Fibroblast of lung (primary cell): Measurements from ENCODE around the gene PDCD4. TPM values are rescaled to one million over a fixed set of nuclear protein-coding genes. Genes with fewer than 3 reads are reported as not detected.
A peak's percentile ranks its signal among the peaks of the same experiment; 100 is the strongest.

Experiments
- DNase-seq, 2 donors: peaks; one replicate each; pipeline versions ENCODE4 v3.0.0 to v3.0.0-alpha.2; 2010; ENCODE audit warnings: low read depth in 2 of 2
- H2AFZ ChIP-seq: 2 replicates; pipeline ENCODE4 v1.5.1; 2012; ENCODE audit warnings: low read length, control low read depth, inconsistent platforms
- H3K27ac ChIP-seq: 2 replicates; pipeline ENCODE4 v1.5.1; 2011; ENCODE audit warnings: low read length, control low read depth; ENCODE audit not compliant: insufficient read depth
- H3K27me3 ChIP-seq: 2 replicates; pipeline ENCODE4 v1.5.1; 2011; ENCODE audit warnings: mild to moderate bottlenecking, low read length; ENCODE audit not compliant: control insufficient read depth, insufficient read depth
- H3K36me3 ChIP-seq: 2 replicates; pipeline ENCODE4 v1.5.1; 2011; ENCODE audit warnings: low read length; ENCODE audit not compliant: control insufficient read depth, insufficient read depth
- H3K4me1 ChIP-seq: 2 replicates; pipeline ENCODE4 v1.5.1; 2011; ENCODE audit warnings: low read length; ENCODE audit not compliant: control insufficient read depth, insufficient read depth; ENCODE audit errors: extremely low read depth
- H3K4me2 ChIP-seq: 2 replicates; pipeline ENCODE4 v1.5.1; 2011; ENCODE audit warnings: low read length, control low read depth; ENCODE audit not compliant: insufficient read depth; ENCODE audit errors: extremely low read depth
- H3K4me3 ChIP-seq, 4 experiments: fragments of 200-600 bp in 1 of 4; sonication (generic) in 1 of 4; replicated peaks in 1 of 4; 2 replicates each; pipeline ENCODE4 v1.5.1; 2011 to 2016; ENCODE audit warnings: low read length in 4 of 4, low read depth in 3 of 4, mild to moderate bottlenecking in 3 of 4, control low read depth in 2 of 4, inconsistent platforms in 1 of 4, mixed read lengths in 1 of 4; ENCODE audit not compliant: insufficient read depth in 1 of 4; ENCODE audit errors: control extremely low read depth in 1 of 4
- H3K79me2 ChIP-seq: 2 replicates; pipeline ENCODE4 v1.5.1; 2012; ENCODE audit warnings: mild to moderate bottlenecking, low read length, inconsistent platforms; ENCODE audit not compliant: control insufficient read depth, insufficient read depth
- H3K9ac ChIP-seq: 2 replicates; pipeline ENCODE4 v1.5.1; 2011; ENCODE audit warnings: mild to moderate bottlenecking, low read length, control low read depth; ENCODE audit not compliant: insufficient read depth
- H3K9me3 ChIP-seq: 2 replicates; pipeline ENCODE4 v1.5.1; 2012; ENCODE audit warnings: low read depth, low read length; ENCODE audit not compliant: control insufficient read depth, insufficient read depth
- H4K20me1 ChIP-seq: 2 replicates; pipeline ENCODE4 v1.5.1; 2011; ENCODE audit warnings: low read length; ENCODE audit not compliant: control insufficient read depth, insufficient read depth; ENCODE audit errors: extremely low read depth
- EZH2 ChIP-seq: IDR thresholded peaks from 2 replicates; pipeline ENCODE4 v1.5.1; 2012; ENCODE audit warnings: low read length, control low read depth, mild to moderate bottlenecking; ENCODE audit errors: missing control alignments
- polyA plus RNA-seq, 2 donors: library from polyadenylated mRNA; depleted of rRNA in 1 of 2; stranded (reverse) in 1 of 2; unstranded in 1 of 2; fragments of >200 nt; gene quantifications; 2 replicates each; pipeline ENCODE4 v1.2.1, GENCODE V29; 2011 to 2012; ENCODE audit warnings: missing spikeins in 1 of 2
- total RNA-seq: library from RNA; depleted of rRNA; stranded (reverse); fragments of >200 nt; gene quantifications from 2 replicates; pipeline ENCODE4 v1.2.1, GENCODE V29; 2014
- TF ChIP-seq, protein P1 (sequence below), 2 donors: IDR thresholded peaks in 1 of 2; conservative IDR thresholded peaks in 1 of 2; 1 replicate in 1 of 2; 2 replicates in 1 of 2; pipeline ENCODE4 v1.5.1; 2011 to 2012; ENCODE audit warnings: low read length in 2 of 2, control low read depth in 1 of 2, inconsistent platforms in 1 of 2, low read depth in 1 of 2, mild to moderate bottlenecking in 1 of 2

PDCD4 gene
- total and polyA plus RNA-seq, 2 donors (not counting 1 experiment from before 2014, with no cell fraction given): 54.6 to 83.7 TPM

DNA sequence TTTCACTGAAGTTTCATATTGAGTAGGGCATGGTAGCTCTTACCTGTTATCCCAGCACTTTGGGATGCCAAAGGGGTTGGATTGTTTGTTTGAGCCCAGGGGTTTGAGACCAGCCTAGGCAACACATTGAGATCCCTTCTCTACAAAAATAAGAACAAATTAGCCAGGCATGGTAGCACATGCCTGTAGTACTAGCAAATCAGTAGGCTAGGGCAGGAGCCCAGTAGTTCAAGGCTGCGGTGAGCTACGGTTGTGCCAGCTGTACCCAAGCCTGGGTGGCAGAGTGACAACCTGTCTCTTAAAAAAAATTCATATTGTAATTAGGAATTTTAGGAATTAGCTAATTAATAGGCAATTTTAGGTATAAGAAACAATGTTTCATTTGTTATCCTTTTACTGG, 29.3 kb downstream of the PDCD4 start:
- Histone ChIP-seq H3K4me1 (peaks cover 2% of the 10 kb centered on the region), H3K9ac (no peak overlapping the region), H4K20me1 (no peaks in the 10 kb centered on the region), H2AFZ (no peak overlapping the region), H3K27ac (no peak overlapping the region), H3K4me3 (no peak overlapping the region), H3K4me2 (no peak overlapping the region), H3K27me3 (no peaks in the 10 kb centered on the region), H3K36me3 (no peaks in the 10 kb centered on the region), H3K9me3 (no peaks in the 10 kb centered on the region), H3K79me2 (no peaks in the 10 kb centered on the region)
- TF ChIP-seq, protein P1, sequence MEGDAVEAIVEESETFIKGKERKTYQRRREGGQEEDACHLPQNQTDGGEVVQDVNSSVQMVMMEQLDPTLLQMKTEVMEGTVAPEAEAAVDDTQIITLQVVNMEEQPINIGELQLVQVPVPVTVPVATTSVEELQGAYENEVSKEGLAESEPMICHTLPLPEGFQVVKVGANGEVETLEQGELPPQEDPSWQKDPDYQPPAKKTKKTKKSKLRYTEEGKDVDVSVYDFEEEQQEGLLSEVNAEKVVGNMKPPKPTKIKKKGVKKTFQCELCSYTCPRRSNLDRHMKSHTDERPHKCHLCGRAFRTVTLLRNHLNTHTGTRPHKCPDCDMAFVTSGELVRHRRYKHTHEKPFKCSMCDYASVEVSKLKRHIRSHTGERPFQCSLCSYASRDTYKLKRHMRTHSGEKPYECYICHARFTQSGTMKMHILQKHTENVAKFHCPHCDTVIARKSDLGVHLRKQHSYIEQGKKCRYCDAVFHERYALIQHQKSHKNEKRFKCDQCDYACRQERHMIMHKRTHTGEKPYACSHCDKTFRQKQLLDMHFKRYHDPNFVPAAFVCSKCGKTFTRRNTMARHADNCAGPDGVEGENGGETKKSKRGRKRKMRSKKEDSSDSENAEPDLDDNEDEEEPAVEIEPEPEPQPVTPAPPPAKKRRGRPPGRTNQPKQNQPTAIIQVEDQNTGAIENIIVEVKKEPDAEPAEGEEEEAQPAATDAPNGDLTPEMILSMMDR (conservative IDR thresholded peaks at IDR 0.05 in 1 of 2, IDR thresholded peaks at IDR 0.05 in 1 of 2; ENCODE audit: low read depth in 1 of 2, low read length in 2 of 2): no peak
- no peak for TF ChIP-seq EZH2
- DNase-seq: no peak

DNA sequence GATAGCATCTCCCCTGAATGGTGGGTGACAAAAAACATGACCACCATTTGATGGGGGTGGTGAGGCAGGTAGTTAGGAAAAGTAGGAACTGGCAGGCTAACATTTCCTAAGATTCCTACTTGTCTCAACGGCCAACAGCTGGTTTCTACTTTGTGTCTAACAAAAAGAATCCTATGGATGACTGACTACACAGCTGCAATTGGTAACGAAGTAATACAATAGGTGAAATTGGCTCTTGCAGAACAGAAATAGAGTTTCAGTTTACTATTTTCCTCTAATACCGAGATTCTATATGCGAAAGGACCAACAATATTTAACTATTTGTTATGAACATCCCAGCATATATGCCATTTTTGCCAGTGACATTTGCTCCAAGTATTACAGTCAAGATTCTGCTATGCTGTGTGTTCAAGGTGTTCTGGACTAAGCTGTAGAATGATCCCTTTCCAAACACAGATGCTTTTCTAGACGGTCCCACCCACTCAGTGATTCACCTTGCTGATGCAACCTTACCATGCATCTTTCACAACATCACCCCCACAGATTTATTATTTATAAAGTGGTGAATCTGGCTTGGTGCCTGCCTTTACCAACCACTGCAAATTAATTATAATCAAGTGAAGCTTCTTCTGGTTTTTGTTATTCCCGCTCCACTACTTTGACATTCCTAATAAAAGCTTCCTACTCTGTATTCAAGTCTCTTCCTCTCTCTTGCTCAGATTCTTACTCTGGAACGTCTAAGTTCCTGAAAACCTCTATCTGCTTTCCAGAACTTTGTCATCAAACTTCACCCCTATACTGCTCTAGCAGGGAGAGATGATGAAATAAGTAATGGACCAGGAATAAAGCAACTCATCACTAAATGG, 30.5 kb downstream of the PDCD4 start:
- Histone ChIP-seq H3K9me3 (no peaks in the 10 kb centered on the region), H4K20me1 (no peaks in the 10 kb centered on the region), H3K4me2 (no peak overlapping the region), H3K27ac (no peak overlapping the region), H3K9ac (no peak overlapping the region), H2AFZ (no peak overlapping the region), H3K4me1 (no peaks in the 10 kb centered on the region), H3K4me3 (no peak overlapping the region), H3K79me2 (no peaks in the 10 kb centered on the region), H3K27me3 (no peaks in the 10 kb centered on the region), H3K36me3 (no peaks in the 10 kb centered on the region)
- TF ChIP-seq EZH2: no peak
- TF ChIP-seq, protein P1 (conservative IDR thresholded peaks at IDR 0.05 in 1 of 2, IDR thresholded peaks at IDR 0.05 in 1 of 2; ENCODE audit: low read depth in 1 of 2, low read length in 2 of 2): no peak
- DNase-seq: peak; percentile 77 to 86

DNA sequence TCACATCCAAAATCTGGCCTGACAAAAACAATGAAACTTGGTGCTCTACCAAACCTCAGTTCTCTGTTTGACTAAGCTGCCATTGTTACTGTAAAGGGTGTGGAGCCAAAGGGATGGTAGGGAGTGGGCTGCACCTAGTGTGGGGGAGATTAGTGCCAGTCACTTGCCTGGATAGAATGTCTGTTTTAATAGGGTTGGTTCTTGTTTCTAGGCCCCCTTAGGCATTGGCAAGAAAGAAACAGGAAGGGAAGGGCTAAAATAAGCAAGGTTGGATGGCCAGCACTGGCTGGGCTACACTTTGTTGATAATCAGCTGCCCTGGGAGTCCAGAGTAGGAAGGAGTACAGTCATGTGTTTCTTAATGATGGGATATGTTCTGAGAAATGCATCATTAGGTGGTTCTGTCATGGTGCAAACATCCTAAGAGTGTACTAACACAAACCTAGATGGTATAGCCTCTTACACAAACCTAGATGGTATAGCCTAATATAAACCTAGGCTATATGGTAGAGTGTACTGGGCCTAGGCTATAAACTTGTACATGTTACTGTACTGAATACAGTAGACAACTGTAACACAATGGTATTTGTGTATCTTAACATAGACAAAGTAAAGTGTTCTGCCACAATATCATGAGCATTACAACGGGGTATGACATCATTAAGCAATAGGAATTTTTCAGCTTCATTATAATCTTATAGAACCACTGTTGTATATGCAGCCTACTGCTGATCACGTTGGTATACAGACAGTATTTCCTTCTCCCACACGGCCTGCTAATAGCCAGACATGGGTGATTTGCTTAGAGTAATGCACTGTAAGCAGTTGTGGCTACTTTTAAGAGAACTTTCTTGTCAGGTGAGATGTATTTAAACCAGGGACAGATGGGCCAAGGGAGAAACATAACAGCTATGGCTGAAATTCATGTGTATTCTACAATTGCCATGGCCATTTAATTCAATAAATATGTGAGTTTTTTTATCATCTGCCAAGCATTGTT, 31.9 kb downstream of the PDCD4 start:
- Histone ChIP-seq H2AFZ (no peak overlapping the region), H3K4me1 (no peaks in the 10 kb centered on the region), H3K79me2 (no peaks in the 10 kb centered on the region), H3K4me3 (no peak overlapping the region), H3K4me2 (no peak overlapping the region), H3K27me3 (no peaks in the 10 kb centered on the region), H4K20me1 (no peaks in the 10 kb centered on the region), H3K9ac (no peak overlapping the region), H3K9me3 (no peaks in the 10 kb centered on the region), H3K36me3 (no peaks in the 10 kb centered on the region), H3K27ac (no peak overlapping the region)
- no peak for DNase-seq
- no peak for TF ChIP-seq EZH2
- TF ChIP-seq, protein P1 (conservative IDR thresholded peaks at IDR 0.05 in 1 of 2, IDR thresholded peaks at IDR 0.05 in 1 of 2; ENCODE audit: low read depth in 1 of 2, low read length in 2 of 2): no peak
